ENCODE measurements around the gene SCN1A.

Gene SCN1A

DNA sequence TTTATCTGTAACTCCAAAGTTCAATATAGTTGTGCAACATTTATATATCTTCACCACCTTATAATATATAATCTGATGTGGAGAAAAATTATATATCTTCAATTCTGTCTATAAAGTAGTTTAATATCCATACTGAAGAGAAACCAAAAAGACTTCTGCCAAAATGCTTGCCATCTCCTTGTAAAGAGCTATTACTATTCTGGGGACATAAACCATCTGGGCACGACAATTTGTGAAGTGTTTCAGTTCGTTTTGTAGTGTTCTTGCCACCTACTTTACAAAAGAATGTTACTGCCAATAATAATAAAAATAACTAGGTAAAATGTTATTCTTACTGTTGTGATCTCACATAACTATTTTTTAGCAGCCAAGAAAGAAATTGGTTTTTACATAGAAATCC is 45.1 kb downstream of the SCN1A start:
- Histone ChIP-seq H3K9me3 (ENCODE audit: insufficient read depth, low read length) (no peaks in the 10 kb centered on the region), H3K36me3 (ENCODE audit: insufficient read depth, insufficient read length, low read length) (no peaks in the 10 kb centered on the region), H3K4me3 (ENCODE audit: insufficient read length, low read depth) (no peak overlapping the region), H3K4me1 (ENCODE audit: insufficient read depth, insufficient read length) (no peaks in the 10 kb centered on the region), H3K9ac (ENCODE audit: insufficient read length, low read depth) (no peak overlapping the region), H3K27me3 (ENCODE audit: insufficient read depth, insufficient read length) (no peaks in the 10 kb centered on the region)
- TF ChIP-seq YY1 (IDR thresholded peaks at IDR 0.05; ENCODE audit: insufficient read depth, insufficient read length) (no peak), ZNF274 (IDR thresholded peaks at IDR 0.05; ENCODE audit: low read depth, low read length) (no peak), SUZ12 (IDR thresholded peaks at IDR 0.05; ENCODE audit: extremely low read depth, insufficient read depth, insufficient read length) (no peak)
- no peak for DNase-seq (ENCODE audit: low read depth, low spot score)

GRCh38 chr2:166081852-166082251 is 46.0 kb downstream of the SCN1A start:
- H3K9me3 ChIP-seq (ENCODE audit: insufficient read depth, low read length) = no peaks in the 10 kb centered on the region
- no peak overlapping the region for H3K9ac ChIP-seq (ENCODE audit: insufficient read length, low read depth)
- H3K4me1 ChIP-seq (ENCODE audit: insufficient read depth, insufficient read length) = no peaks in the 10 kb centered on the region
- H3K4me3 ChIP-seq (ENCODE audit: insufficient read length, low read depth) = no peak overlapping the region
- no peaks in the 10 kb centered on the region for H3K36me3 ChIP-seq (ENCODE audit: insufficient read depth, insufficient read length, low read length)
- no peaks in the 10 kb centered on the region for H3K27me3 ChIP-seq (ENCODE audit: insufficient read depth, insufficient read length)
- no peak for DNase-seq (ENCODE audit: low read depth, low spot score)
- TF ChIP-seq ZNF274 (IDR thresholded peaks at IDR 0.05; ENCODE audit: low read depth, low read length) = no peak
- no peak for TF ChIP-seq YY1 (IDR thresholded peaks at IDR 0.05; ENCODE audit: insufficient read depth, insufficient read length)
- TF ChIP-seq SUZ12 (IDR thresholded peaks at IDR 0.05; ENCODE audit: extremely low read depth, insufficient read depth, insufficient read length) = no peak

- Histone ChIP-seq H3K9ac (ENCODE audit: insufficient read length, low read depth) (no peak overlapping the region), H3K9me3 (ENCODE audit: insufficient read depth, low read length) (no peaks in the 10 kb centered on the region), H3K27me3 (ENCODE audit: insufficient read depth, insufficient read length) (no peaks in the 10 kb centered on the region), H3K4me1 (ENCODE audit: insufficient read depth, insufficient read length) (no peaks in the 10 kb centered on the region), H3K36me3 (ENCODE audit: insufficient read depth, insufficient read length, low read length) (no peaks in the 10 kb centered on the region), H3K4me3 (ENCODE audit: insufficient read length, low read depth) (no peak overlapping the region)
- TF ChIP-seq SUZ12 (IDR thresholded peaks at IDR 0.05; ENCODE audit: extremely low read depth, insufficient read depth, insufficient read length) = no peak
- no peak for TF ChIP-seq ZNF274 (IDR thresholded peaks at IDR 0.05; ENCODE audit: low read depth, low read length)
- no peak for TF ChIP-seq YY1 (IDR thresholded peaks at IDR 0.05; ENCODE audit: insufficient read depth, insufficient read length)
- DNase-seq (ENCODE audit: low read depth, low spot score) = no peak
Measured at GRCh38 chr2:166081131-166081632, 46.6 kb downstream of the SCN1A start.

GRCh38 chr2:166074430-166074829 is 53.4 kb downstream of the SCN1A start:
- H3K27me3 ChIP-seq (ENCODE audit: insufficient read depth, insufficient read length) = no peaks in the 10 kb centered on the region
- no peak overlapping the region for H3K4me3 ChIP-seq (ENCODE audit: insufficient read length, low read depth)
- TF ChIP-seq ZNF274 (IDR thresholded peaks at IDR 0.05; ENCODE audit: low read depth, low read length) = no peak
- TF ChIP-seq YY1 (IDR thresholded peaks at IDR 0.05; ENCODE audit: insufficient read depth, insufficient read length) = no peak
- DNase-seq (ENCODE audit: low read depth, low spot score) = no peak
- no peaks in the 10 kb centered on the region for H3K9me3 ChIP-seq (ENCODE audit: insufficient read depth, low read length)
- H3K9ac ChIP-seq (ENCODE audit: insufficient read length, low read depth) = no peak overlapping the region
- no peaks in the 10 kb centered on the region for H3K4me1 ChIP-seq (ENCODE audit: insufficient read depth, insufficient read length)
- no peaks in the 10 kb centered on the region for H3K36me3 ChIP-seq (ENCODE audit: insufficient read depth, insufficient read length, low read length)

DNA sequence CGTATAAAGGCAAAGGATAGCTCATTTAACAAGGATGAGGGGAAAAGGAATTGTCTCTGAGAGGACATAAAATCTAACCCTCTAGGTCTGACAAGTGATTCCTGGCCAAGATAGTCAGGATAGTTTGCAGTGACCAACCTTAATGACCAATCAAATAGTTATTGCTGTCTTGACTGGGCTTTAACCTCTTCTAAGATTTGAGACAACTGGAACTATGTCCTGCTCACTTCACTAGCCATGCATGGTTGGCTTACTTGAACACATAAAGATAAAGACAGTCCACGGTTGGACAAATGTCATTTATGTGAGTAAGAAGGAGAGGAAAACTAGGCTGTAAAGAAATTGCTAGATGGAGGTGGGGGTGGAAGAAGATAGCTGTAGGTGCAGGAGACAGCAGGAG is 53.8 kb downstream of the SCN1A start:
- Histone ChIP-seq H3K4me3 (ENCODE audit: insufficient read length, low read depth) (no peak overlapping the region), H3K27me3 (ENCODE audit: insufficient read depth, insufficient read length) (no peaks in the 10 kb centered on the region), H3K4me1 (ENCODE audit: insufficient read depth, insufficient read length) (no peaks in the 10 kb centered on the region), H3K9ac (ENCODE audit: insufficient read length, low read depth) (no peak overlapping the region), H3K36me3 (ENCODE audit: insufficient read depth, insufficient read length, low read length) (no peaks in the 10 kb centered on the region), H3K9me3 (ENCODE audit: insufficient read depth, low read length) (no peaks in the 10 kb centered on the region)
- no peak for TF ChIP-seq YY1 (IDR thresholded peaks at IDR 0.05; ENCODE audit: insufficient read depth, insufficient read length)
- no peak for TF ChIP-seq SUZ12 (IDR thresholded peaks at IDR 0.05; ENCODE audit: extremely low read depth, insufficient read depth, insufficient read length)
- TF ChIP-seq ZNF274 (IDR thresholded peaks at IDR 0.05; ENCODE audit: low read depth, low read length) = no peak
- DNase-seq (ENCODE audit: low read depth, low spot score) = no peak

DNA sequence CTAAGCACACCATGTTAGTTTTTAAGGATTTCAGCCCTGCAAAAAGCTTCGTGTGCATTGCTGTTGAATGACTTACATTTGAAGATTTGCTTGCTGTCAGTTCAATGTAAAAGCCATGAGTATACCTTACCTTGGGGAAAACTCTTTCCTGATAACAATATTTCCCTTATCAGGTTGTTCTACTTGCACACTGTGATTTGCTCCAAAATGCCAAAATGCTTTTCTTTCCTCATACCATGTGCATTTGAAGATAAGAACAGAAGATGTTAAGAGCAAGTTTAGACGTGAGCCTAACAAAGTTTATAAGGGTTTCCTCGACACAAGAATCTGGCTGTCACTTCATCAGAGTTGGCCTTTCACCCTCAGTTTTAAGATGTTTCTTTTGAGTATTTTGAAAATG is 57.6 kb downstream of the SCN1A start:
- Histone ChIP-seq H3K36me3 (ENCODE audit: insufficient read depth, insufficient read length, low read length) (no peaks in the 10 kb centered on the region), H3K9me3 (ENCODE audit: insufficient read depth, low read length) (no peaks in the 10 kb centered on the region), H3K27me3 (ENCODE audit: insufficient read depth, insufficient read length) (no peaks in the 10 kb centered on the region), H3K9ac (ENCODE audit: insufficient read length, low read depth) (no peak overlapping the region), H3K4me3 (ENCODE audit: insufficient read length, low read depth) (no peak overlapping the region), H3K4me1 (ENCODE audit: insufficient read depth, insufficient read length) (no peaks in the 10 kb centered on the region)
- no peak for DNase-seq (ENCODE audit: low read depth, low spot score)
- TF ChIP-seq SUZ12 (IDR thresholded peaks at IDR 0.05; ENCODE audit: extremely low read depth, insufficient read depth, insufficient read length) (no peak), YY1 (IDR thresholded peaks at IDR 0.05; ENCODE audit: insufficient read depth, insufficient read length) (no peak), ZNF274 (IDR thresholded peaks at IDR 0.05; ENCODE audit: low read depth, low read length) (no peak)

DNA sequence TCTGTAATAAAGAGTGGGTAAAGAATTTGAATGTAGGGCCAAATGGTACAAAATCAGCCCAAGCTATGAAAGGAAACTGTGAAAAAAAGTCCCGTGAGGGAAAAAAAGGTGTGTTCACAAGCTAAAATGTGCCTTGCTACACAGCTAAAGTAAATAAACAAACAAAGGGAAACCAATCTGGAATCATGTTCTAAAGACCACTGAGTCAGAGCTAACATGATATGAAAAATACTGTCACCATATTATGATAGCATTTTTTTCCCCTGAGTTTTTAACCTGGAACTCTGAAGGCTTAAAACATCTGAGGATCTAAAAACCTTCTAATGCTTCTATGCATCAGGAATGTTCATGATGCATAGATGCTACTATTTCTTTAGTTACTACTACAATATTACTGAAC is 58.8 kb downstream of the SCN1A start:
- no peak overlapping the region for H3K9ac ChIP-seq (ENCODE audit: insufficient read length, low read depth)
- no peak overlapping the region for H3K4me3 ChIP-seq (ENCODE audit: insufficient read length, low read depth)
- no peaks in the 10 kb centered on the region for H3K4me1 ChIP-seq (ENCODE audit: insufficient read depth, insufficient read length)
- no peak for DNase-seq (ENCODE audit: low read depth, low spot score)
- H3K36me3 ChIP-seq (ENCODE audit: insufficient read depth, insufficient read length, low read length) = no peaks in the 10 kb centered on the region
- H3K9me3 ChIP-seq (ENCODE audit: insufficient read depth, low read length) = no peaks in the 10 kb centered on the region
- H3K27me3 ChIP-seq (ENCODE audit: insufficient read depth, insufficient read length) = no peaks in the 10 kb centered on the region
- no peak for TF ChIP-seq SUZ12 (IDR thresholded peaks at IDR 0.05; ENCODE audit: extremely low read depth, insufficient read depth, insufficient read length)

DNA sequence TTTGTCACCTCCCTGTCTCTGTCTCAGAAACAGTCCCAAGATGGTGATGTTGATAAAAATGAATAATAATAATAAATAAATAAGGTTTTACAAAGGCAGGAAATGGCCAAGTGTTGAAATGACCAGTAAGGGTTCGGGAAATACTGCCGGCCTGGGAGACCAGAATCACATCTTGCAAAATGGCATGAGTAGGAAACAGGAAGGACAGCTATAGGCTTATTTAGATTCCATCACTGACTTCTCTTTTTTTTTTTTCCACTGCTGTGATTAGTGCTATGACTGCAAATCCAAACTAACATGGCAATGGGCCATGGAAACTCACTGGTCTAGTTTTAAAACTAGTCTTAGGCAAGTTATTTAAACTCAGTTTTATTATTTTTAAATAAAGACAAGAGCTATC is 60.6 kb downstream of the SCN1A start:
- no peaks in the 10 kb centered on the region for H3K4me1 ChIP-seq (ENCODE audit: insufficient read depth, insufficient read length)
- H3K36me3 ChIP-seq (ENCODE audit: insufficient read depth, insufficient read length, low read length) = no peaks in the 10 kb centered on the region
- H3K4me3 ChIP-seq (ENCODE audit: insufficient read length, low read depth) = no peak overlapping the region
- TF ChIP-seq YY1 (IDR thresholded peaks at IDR 0.05; ENCODE audit: insufficient read depth, insufficient read length) (no peak), SUZ12 (IDR thresholded peaks at IDR 0.05; ENCODE audit: extremely low read depth, insufficient read depth, insufficient read length) (no peak), ZNF274 (IDR thresholded peaks at IDR 0.05; ENCODE audit: low read depth, low read length) (no peak)
- H3K27me3 ChIP-seq (ENCODE audit: insufficient read depth, insufficient read length) = no peaks in the 10 kb centered on the region
- H3K9ac ChIP-seq (ENCODE audit: insufficient read length, low read depth) = no peak overlapping the region
- no peaks in the 10 kb centered on the region for H3K9me3 ChIP-seq (ENCODE audit: insufficient read depth, low read length)
- DNase-seq (ENCODE audit: low read depth, low spot score) = no peak

All from NT2/D1 (cell line).